RCC 7860 (cell line): Measurements from ENCODE around the gene SAMD11.
"Not testable (repeated sequence)": the region's sequence is repeated elsewhere in the genome, so short reads cannot be mapped to it uniquely, and the experiment has no call there.

Experiments
- DNase-seq: peaks from one replicate; pipeline ENCODE4 v3.0.0-alpha.2; 2015; ENCODE audit warnings: low spot score
- FAIRE-seq: peaks from 2 replicates; lab custom pipeline; 2012; peaks lifted over from hg19 to GRCh38; lab: Jason Lieb, UNC

SAMD11 gene

DNA sequence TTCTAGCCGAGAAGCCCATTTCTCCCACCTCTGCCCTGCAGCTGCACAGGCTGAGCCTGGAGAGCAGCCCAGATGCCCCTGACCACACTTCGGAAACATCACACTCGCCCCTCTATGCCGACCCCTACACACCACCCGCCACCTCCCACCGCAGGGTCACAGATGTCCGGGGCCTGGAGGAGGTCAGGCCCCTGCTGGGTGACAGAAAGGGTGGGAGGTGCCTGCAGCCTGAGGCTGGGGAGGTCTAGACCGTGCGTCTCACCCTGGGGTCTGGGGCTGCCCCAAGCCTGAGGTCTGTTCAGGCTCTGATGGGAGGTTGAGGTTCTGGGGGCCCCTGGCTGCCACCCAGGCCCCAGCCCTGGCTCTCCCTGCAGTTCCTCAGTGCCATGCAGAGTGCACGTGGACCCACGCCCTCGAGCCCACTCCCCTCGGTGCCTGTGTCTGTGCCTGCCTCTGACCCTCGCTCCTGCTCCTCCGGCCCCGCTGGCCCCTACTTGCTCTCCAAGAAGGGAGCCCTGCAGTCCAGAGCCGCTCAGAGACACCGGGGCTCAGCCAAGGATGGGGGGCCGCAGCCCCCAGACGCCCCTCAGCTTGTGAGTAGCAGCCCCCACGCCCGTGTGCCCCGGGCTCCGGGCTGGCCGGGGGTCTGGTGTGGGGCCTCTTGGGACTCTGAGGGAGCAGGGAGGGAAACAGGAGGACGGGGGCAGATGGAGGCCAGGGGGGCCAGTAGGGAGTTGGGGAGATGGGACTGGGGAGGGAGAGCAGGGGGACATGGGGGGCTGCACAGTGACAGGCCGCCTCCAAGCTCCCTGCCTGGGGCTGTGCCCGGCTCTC lies 50.0 kb downstream of the SAMD11 start:
- DNase-seq (no peak), FAIRE-seq (no peak)

DNA sequence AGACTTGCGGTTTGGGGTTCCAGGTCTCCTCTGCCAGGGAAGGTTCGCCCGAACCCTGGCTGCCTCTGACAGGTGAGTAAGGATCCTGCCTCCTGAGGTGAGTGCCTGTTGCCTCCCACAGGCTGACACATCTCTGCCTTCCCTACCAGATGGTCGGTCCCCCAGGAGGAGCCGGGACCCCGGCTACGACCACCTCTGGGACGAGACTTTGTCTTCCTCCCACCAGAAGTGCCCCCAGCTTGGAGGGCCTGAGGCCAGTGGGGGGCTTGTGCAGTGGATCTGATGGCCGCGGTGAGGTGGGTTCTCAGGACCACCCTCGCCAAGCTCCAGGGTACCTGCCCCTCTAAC lies 50.5 kb downstream of the SAMD11 start:
- no peak for FAIRE-seq

DNA sequence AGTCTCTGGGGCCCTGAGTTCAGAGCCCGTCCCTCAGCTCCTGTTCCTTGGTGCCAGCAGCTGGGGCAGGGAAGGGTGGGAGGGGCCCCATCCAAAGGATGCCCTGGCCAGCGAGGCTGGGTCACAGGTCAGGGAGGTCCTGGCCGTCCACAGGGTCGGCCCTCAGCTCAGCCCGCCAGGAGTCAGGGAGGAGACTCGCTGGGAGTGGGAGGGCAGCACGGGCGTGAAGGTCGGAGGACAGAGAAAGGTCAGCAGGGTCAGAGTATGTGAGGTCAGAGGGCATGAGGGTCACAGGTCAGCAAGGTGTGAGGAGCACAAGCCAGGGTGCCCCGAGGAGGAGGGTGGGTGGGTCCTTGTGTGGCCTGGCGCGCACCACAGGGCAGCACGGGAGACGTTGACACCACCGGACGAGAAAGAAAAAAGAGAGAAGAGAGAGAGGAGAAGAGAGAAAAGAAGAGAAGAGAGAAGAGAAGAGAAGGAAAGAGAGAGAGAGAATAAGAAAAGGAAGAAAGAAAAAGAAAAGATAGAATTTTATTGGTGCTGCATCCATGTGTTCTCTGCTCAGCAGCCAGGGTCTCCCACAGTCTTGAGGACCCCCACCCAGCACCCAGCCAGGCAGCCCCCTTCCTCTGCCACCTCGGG lies 51.1 kb downstream of the SAMD11 start:
- no peak for DNase-seq
- FAIRE-seq, result no peak

More for the DNA sequence above, 50.5 kb downstream of the SAMD11 start:
- DNase-seq, result no peak

DNA sequence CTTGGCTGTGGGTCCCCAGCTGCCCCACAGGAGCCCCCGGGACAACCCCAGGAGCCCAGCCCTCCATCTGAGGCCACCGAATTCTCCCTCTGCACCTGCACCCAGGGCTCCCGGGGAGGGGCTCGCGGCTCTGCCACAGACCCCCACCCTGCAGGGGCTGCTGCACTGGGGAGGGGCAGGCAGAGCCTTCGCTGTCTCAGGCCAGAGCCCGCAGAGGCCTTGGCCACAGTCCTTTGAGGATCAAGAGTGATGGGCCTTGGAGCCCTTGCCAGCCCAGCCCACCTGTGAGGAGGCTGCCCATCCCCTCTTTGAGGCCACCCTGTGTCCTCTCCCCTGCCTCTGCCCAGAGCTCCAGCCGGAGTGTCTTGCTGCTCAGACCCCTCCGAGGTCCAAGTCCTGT lies 51.6 kb downstream of the SAMD11 start:
- FAIRE-seq (no peak), DNase-seq (no peak)

DNA sequence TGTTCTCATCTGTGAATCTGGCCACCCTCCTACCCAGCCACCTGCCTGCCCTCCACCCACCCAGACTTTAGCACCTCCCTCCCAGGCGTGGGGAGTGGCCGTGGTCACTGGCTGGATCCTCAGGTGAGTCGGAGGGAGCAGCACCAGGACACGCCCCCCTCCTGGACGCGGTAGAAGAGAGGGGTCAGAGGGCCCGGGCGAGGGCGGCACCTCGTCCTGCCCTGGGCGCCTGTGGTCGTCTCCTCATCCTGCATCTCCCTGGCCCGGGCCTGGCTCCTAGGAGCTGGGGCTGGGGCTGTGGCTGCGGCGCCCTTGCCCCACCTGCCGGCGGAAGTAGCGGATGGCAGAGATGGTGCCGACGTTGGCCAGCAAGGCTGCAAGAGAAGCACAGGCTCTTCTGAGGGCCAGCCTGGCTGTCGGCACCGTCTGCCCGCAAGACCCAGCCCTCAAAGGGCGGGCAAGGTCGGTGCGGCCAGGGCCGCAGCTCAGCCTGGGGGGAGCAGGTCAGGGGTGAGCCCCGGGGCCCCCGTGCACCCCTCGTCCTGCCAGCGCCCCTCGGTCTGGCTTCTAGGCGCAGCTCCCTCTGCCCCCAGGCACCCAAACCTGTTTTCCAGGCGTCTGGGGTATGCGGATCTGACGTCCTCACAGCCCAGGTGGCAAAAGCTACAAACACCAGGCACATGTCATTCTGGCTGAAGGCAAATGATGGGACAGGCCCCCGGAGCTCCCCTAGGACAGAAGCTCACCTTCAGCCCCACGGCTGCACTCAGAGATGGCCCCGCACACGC lies 52.4 kb downstream of the SAMD11 start:
- DNase-seq, result peak; percentile 66
- no peak for FAIRE-seq

DNA sequence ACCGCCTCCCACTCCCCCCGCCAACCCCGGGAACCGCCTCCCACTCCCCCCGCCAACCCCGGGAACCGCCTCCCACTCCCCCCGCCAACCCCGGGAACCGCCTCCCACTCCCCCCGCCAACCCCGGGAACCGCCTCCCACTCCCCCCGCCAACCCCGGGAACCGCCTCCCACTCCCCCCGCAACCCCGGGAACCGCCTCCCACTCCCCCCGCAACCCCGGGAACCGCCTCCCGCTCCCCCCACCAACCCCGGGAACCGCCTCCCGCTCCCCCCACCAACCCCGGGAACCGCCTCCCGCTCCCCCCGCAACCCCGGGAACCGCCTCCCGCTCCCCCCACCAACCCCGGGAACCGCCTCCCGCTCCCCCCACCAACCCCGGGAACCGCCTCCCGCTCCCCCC lies 53.1 kb downstream of the SAMD11 start:
- FAIRE-seq, DNase-seq: not testable (repeated sequence)

DNA sequence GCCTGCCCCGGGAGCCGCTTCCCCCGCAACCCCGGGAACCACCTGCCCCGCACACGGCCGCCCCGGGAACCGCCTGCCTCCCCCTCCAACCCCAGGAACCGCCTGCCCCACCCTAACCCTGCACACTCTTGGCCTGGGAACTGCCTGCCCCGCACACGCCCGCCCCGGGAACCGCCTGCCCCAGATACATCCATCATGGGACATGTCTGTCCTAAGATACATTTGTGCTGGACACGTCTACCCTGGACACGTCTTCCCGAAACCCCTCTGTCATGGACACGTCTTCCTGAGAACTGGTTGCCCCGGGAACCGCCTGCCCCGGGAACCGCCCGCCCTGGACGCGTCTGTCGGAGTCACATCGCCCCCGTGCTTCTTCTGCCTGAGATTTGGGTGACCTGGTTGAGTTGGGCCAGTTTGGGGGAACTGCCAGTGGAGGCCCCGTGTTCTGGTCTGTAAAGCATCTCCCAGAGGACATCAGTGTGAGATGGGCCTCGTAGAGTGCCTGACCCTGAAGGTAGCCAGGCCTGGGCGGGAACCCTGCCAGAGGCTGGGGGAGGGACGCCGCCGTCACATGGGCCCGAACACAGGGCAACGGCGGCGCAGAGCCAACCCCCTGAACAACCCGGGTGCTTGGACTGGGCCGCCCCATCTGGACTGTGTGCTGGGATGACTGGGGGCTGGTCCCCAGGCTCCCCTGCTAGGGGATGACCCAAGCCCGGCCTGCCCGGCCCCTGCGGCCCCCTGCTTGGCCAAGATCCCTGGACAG lies 54.5 kb downstream of the SAMD11 start:
- FAIRE-seq (no peak), DNase-seq (no peak)

DNA sequence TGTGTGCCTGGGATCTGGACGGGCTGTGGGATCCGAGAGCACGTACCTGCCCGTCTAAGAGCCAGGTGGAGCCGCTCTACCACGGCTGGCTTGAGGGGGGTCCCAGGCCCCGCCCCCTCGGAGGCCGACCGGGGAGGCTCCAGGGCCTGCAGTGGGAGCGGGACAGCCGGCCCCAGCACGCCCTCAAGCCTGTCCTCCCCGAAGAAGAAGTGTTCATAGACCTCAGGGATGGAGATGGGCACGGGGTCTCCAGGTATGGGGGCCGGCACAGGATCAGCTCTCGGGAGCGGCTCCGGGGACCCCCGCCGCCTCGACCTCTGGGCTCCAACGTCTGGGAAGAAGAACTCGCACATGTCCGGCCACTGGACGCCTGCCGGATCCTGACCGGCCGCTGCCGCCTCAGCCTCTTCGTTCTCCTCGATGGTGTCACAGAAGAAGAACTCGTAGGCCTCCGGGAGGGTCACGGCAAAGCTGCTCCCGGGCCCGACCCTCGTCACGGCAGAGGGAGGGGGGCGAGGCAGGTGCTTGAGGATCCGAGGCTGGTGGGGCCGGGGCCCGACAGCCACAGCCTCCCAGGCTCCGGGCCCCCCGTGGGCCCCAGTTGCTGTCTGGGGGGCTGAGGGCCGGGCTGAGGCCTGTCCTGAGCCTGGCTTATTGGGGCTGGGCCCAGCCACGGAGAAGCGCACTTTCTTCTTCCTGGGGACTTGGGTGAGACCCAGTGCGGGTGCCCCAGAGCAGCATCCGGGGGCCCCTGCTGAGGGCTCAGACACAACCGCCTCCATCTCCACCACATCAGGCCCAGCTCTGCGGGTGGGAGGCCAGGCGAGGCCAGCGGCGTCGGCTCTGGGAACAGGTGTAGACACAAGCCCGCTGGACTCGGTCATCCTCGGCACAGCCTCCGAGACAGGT lies 55.4 kb downstream of the SAMD11 start:
- FAIRE-seq, result no peak
- no peak for DNase-seq

DNA sequence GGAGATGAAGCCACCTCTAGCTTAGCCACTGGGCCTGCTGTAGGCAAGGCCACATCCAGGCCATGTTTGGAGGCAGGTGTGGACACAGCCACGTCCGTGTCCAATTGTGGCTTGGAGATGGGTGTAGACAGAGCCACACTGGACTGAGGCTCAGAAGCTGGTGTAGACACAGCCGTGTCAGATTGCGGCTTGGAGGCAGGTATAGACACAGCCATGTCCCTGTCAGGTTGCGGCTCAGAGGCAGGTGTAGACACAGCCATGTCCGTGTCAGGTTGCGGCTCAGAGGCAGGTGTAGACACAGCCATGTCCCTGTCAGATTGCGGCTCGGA lies 56.0 kb downstream of the SAMD11 start:
- FAIRE-seq (no peak), DNase-seq (no peak)

DNA sequence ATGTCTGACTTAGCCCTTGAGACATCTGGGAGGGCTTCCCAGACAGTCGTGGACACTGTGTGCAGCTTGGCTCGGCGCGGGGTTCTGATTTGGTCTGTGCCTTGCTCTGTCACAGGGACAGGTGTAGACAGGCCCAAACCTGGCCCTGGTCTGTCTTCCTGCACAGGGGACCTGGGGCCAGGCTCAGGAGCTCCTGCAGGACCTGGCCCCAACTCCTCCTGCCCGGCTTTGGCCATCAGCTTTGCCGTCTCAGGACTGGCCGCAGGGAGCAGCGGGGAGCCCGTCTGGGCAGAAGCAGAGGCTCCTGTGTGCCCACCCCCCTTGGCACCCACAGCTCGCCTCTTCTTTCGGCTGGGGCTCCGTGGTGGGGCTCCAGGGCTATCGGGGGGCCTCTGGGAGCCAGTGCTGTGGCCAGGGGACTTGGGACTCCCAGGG lies 56.4 kb downstream of the SAMD11 start:
- no peak for DNase-seq
- FAIRE-seq, result no peak

DNA sequence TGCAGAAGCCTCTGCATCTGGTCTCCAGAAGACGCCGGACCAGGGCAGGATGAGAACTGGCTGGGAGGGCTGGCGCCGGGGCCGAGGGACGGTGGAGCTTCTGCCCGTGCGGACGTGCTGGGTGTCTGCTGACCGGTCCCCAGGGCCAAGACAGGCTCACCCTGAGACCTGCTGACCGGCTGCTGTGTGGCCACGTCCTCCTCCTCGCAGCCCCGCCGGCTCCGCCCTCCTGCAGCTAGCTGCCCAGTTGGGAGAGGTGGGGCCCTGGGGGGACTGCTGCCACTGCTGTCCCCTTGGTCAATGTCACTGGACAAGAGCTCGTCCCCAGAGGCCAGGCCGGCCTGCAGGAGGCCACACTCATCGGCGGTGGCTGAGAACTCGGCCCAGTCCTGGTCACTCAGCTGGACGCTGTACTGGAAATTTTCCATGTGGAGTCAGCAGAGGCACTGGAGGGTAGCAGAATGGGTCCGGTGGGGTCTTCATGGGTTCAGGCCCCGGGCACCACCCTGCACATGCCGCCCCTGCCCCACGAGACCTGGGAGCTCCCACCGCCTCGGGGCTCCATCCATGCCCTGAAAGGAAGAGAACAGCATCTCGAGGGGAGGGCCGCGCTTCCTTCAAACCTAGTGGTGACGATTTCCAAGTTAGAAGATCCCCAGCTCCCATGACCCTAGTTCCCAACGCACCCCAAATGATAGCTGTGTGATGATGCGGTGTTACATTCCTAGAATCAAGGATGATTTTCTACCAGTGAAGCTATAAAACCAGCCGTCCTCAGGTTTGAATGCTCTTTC lies 57.1 kb downstream of the SAMD11 start:
- DNase-seq (no peak), FAIRE-seq (no peak)

DNA sequence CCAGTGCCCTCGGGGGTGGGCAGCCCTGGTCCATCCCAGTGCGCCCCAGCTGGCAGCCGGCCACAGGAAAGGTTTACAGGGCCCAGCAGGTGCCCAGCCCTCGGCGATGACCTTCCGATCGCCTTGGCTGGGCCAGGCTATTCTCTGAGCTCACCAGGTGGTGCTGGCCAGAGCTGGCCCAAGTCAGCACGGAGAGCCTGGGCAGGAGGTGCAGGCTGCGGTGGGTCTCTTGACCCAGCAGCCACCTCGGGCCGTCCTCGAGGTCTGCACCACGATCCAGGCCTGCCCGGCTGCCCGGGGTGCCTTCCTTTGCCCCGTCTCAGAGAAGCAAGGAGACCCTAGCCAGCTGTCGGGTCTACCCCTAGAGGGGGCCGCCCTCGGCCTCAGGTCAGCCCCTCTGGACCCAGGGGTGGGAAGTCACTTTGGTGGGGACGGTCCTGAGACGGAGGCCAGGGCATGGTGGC lies 57.8 kb downstream of the SAMD11 start:
- FAIRE-seq (no peak), DNase-seq (no peak)

DNA sequence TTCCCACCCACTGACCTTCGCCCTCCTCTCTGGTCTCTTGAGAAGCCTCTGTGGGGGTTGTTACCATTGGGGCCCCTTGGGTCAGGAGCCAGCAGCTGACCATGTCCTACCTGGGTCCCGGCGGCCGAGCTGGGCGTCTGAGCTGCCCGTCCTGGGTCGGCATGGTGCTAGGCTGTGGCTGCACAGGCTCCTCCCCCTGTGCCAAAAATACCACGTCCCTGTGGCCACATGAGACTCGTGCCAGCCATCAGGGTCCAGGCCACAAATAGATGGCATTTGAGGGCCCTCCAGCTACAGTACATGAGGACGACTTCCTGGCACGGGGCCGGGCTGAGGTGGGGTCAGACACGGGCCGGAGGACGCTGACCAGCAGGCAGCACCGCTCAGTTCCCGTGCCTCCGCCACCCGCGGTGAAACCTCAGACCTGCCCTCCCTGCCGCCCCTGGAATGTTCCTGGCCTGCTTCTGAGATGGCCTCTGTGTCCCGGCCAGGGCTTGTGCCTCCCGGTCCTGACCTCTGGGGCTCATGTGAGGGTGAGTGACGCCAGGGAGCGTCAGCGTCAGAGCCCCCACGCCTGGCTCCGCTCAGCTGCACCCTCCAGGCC lies 58.3 kb downstream of the SAMD11 start, which contains the start of gene PERM1:
TSS of gene PERM1 (minus strand) at position 139 of the 604 bp plus-strand sequence. CDS start 1,064 bp downstream, outside the sequence.
- FAIRE-seq, result no peak
- DNase-seq, result no peak

DNA sequence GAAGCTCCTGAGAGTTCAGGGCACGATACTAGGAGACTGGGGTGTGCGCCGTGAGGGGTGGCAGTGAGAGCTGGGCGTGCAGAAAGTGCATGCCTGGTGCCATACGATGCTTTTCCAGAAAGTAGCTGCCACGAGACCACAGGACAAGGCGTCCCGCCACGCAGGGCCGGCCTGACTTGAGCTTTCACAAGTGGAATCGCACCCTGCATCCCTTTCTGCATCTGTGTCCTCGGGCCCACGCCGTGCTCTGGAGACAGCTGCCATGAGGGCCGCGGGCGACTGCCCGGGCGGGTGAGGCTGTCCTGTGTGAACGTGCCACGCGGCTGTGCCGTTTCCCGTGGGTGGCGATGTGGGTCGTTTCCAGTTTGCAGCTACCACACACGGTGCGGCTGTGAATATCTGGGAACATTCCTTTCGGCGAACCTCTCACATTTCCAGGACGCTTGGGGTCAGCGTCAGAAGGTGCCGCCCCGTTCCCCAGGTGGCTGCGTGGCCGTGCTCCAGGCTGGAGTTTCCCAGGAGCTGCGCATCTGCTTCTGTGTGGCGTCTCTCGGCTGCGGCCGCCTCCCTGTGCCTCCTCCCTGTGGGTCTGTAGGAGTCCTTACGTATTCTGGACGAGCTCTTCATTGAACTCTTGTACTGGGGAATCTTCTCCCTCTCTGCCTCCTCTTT lies 59.2 kb downstream of the SAMD11 start:
- DNase-seq (no peak), FAIRE-seq (no peak)

DNA sequence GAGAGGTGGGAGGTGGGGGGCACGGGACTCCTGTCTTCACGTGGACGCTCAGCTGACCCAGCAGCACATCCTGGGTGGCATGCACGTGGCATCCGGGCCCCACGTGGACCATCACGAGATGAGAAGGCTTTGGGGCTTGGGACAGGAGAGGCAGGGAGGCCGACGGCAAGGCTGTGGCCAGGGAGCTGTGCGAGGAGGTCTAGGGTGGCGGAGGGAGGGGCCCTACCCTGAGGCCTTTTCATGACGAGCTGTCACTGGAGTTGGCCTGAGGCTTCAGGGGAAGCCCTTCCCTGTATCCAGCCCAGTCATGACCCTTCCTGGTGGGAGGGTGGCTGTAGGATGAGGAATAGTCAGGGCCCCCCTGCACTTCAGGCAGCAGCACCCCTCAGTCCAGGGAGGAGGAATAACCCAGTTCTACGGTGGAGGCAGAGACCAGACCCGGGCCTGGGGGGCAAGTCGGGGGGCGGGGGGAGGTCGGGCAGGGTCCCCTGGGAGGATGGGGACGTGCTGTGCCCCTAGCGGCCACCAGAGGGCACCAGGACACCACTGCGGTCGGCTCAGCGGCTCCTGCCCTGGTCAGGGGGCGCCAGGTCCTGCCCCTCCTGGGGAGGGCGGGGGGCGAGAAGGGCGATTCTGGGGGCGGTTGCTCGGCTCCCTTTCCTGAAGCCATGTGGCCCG lies 60.2 kb downstream of the SAMD11 start:
- FAIRE-seq, result no peak
- DNase-seq, result peak; percentile 5

DNA sequence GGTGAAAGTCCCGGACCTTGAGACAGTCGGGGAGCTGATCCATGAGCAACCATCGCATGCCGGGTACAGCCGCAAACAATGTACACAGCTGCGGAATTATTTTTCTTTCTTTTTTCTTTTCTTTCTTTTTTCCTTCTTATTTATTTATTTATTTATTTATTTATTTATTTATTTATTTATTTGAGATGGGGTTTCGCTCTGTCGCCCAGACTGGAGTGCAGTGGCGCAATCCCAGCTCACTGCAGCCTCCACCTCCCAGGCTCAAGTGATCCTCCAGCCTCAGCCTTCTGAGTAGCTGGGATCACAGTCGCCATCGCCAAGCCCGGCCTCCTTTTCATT lies 60.7 kb downstream of the SAMD11 start:
- DNase-seq, result no peak
- FAIRE-seq, result no peak

DNA sequence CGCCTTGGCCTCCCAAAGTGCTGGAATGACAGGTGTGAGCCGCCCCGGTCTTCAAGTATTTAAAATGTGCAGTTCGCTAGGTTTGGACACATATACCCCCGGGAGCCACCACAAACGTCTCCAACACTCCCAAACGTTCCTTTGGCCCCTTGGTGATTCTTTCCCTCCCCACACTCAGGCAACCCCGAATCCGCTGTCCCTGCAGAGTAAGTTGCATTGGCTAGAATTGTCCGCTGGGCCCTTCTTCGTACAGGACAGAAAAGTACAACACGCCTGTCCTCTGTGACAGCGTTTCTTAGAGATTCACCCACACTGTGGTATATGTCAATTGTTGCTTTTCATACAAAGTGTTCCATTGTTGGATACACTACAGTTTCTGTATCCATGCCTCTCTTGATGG lies 61.4 kb downstream of the SAMD11 start:
- DNase-seq, result no peak

DNA sequence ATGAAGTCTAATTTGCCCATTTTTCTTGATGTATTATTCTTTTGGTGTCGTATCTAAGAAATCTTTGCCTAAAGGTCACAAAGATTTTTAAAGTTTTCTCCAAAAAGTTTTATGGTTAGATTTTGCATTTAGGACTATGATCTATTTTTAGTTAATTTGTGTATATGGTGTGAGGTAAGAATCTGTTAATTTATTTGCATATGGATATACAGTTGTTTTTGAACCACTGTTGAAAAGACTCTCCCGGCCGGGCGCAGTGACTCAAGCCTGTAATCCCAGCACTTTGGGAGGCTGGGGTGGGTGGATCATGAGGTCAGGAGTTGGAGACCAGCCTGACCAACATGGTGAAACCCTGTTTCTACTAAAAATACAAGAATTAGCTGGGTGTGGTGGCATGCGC lies 64.3 kb downstream of the SAMD11 start:
- not testable (repeated sequence) for DNase-seq, FAIRE-seq

More for the DNA sequence above, 61.4 kb downstream of the SAMD11 start:
- FAIRE-seq, result no peak
